Epithelial cell of proximal tubule (primary cell): ENCODE data around the gene FBXL3. TPM values are rescaled to one million over a fixed set of nuclear protein-coding genes. Genes with fewer than 3 reads are reported as not detected.
A peak's percentile ranks its signal among the peaks of the same experiment; 100 is the strongest.

ENCODE experiments used
- DNase-seq: peaks from one replicate; pipeline ENCODE4 v3.0.0-alpha.2; 2011; ENCODE audit warnings: low read depth
- H3K4me3 ChIP-seq: 2 replicates; pipeline ENCODE4 v1.5.1; 2011; ENCODE audit warnings: low read depth, mild to moderate bottlenecking, low read length
- CTCF ChIP-seq: conservative IDR thresholded peaks from 2 replicates; pipeline ENCODE4 v1.5.1; 2012; ENCODE audit warnings: low read depth, mild to moderate bottlenecking, low read length
- total RNA-seq: library from RNA; depleted of rRNA; stranded (reverse); fragments of >200 nt; gene quantifications from 2 replicates; pipeline ENCODE4 v1.2.3, GENCODE V29; 2015

Gene FBXL3
- total RNA-seq, 1 donor from 2014 or later: 32.2 TPM

DNA sequence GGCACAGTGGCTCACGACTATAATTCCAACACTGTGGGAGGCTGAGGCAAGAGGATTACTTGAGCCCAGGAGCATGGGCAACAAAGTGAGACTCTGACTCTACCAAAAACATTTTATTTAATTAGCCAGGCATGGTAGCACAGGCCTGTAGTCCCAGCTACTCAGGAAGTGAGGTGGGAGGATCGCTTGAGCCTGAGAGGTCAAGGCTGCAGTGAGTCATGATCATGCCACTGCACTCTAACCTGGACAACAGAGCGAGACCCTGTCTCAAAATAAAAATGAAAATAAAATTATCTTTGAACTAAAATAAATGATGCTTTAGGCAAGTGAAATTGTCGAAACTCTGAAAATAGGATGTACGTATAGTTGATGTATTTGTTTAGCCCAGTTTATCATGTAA, 43.3 kb downstream of the FBXL3 start:
- no peak for TF ChIP-seq CTCF

GRCh38 chr13:76982061-76982460, 44.9 kb downstream of the FBXL3 start:
- DNase-seq: no peak
- TF ChIP-seq CTCF: no peak

More for the DNA sequence above, 43.3 kb downstream of the FBXL3 start:
- no peak overlapping the region for H3K4me3 ChIP-seq
- no peak for DNase-seq

GRCh38 chr13:76980075-76980718, 46.8 kb downstream of the FBXL3 start:
- peak; percentile 93 for TF ChIP-seq CTCF
- DNase-seq: no peak
- H3K4me3 ChIP-seq: peak overlapping the region; percentile 47

More at GRCh38 chr13:76982061-76982460, 44.9 kb downstream of the FBXL3 start:
- no peak overlapping the region for H3K4me3 ChIP-seq

GRCh38 chr13:76976929-76977328, 50.0 kb downstream of the FBXL3 start:
- no peak for TF ChIP-seq CTCF
- no peak for DNase-seq
- no peak overlapping the region for H3K4me3 ChIP-seq

DNA sequence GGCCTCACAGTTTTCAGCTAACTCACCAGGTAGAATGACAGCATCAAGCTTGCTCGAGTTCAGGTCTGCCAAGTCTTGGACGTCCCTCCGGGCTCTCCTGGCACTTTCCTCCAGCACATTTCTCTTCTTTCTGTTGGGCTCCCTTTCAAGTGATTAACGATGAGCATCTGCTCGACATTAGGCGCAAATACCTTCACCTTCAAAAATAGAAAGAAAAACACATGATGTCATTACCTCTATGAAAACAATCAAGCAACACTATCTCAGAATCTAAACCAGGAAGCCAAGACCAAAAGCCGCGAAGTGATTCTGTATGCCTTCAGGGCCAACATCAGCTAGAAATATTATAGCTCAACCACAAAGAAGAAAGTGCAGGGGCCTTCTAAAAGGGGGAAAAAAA, 50.5 kb downstream of the FBXL3 start:
- no peak for TF ChIP-seq CTCF
- DNase-seq: no peak

DNA sequence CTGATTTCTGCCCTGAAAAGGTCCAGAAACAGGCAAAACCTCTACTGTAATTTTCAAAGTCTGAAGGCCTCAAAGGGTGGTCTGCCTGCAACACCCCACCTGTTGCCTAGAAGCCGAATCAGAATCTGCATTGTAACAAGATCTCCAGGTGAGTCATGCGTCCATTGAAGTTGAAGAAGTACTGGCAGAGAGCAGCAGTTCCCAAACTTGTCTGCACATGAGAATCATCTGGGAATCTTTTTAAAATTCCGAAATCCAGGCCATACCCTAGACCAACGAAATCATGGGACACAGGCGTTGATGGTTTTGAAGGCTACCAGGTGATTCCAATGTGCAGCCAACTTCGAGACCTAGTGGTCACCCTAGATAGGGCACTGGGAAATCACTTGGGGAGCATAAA, 51.1 kb downstream of the FBXL3 start:
- H3K4me3 ChIP-seq: no peak overlapping the region
- no peak for DNase-seq
- TF ChIP-seq CTCF: no peak

More for the DNA sequence above, 50.5 kb downstream of the FBXL3 start:
- no peak overlapping the region for H3K4me3 ChIP-seq

- no peak for DNase-seq
- no peak overlapping the region for H3K4me3 ChIP-seq
- no peak for TF ChIP-seq CTCF
These were observed 52.4 kb downstream of the FBXL3 start for GRCh38 chr13:76974618-76974975.
